Pancreas (tissue), 10 donors: ENCODE measurements around the gene AHRR. TPM values are rescaled to one million over a fixed set of nuclear protein-coding genes. Genes with fewer than 3 reads are reported as not detected.
A peak's percentile ranks its signal among the peaks of the same experiment; 100 is the strongest.

Experiments used
- ATAC-seq, 4 donors: fragments of 200-7000 bp; cut with Tn5 transposase; one replicate each; pipeline versions ENCODE4 v1.8.0 to v1.9.1; 2020; ENCODE audit warnings: mild to moderate bottlenecking in 4 of 4, moderate library complexity in 4 of 4
- DNase-seq, 6 donors: peaks; one replicate each; pipeline ENCODE4 v3.0.0-alpha.2; 2020
- FAIRE-seq: peaks from 2 replicates; lab custom pipeline; 2012; peaks lifted over from hg19 to GRCh38; lab: Jason Lieb, UNC
- H3K27ac ChIP-seq, 4 donors: fragments of 200-600 bp; sonication (generic); 1 replicate in 3 of 4; 2 replicates in 1 of 4; pipeline versions ENCODE4 v1.5.0 to v1.8.0; 2020
- H3K27me3 ChIP-seq, 4 donors: fragments of 200-600 bp; one replicate each; pipeline ENCODE4 v1.8.0; 2021
- H3K36me3 ChIP-seq, 3 donors: fragments of 200-600 bp; sonication (generic) in 1 of 3; one replicate each; pipeline versions ENCODE4 v1.5.0 to v1.8.0; 2020 to 2021
- H3K4me1 ChIP-seq, 3 donors: fragments of 200-600 bp; one replicate each; pipeline ENCODE4 v1.8.0; 2021
- H3K4me3 ChIP-seq, 4 donors: fragments of 200-600 bp; sonication (generic) in 2 of 4; one replicate each; pipeline versions ENCODE4 v1.5.0 to v1.8.0; 2020 to 2021
- H3K9me3 ChIP-seq, 4 donors: fragments of 200-600 bp; one replicate each; pipeline ENCODE4 v1.8.0; 2021
- WGBS, 2 donors: extraction: QIAGEN DNeasy Blood & Tissue Kit; methylation state at CpG; one replicate each; pipeline ENCODE4 v1.1.7; 2013; 5-methylcytosine and 5-hydroxymethylcytosine counted together
- intact Hi-C, 3 donors: fragments of 100-400 bp; cut with DNase I; formaldehyde crosslinking; loops; one replicate each; pipeline versions ENCODE4 v1.11.1 to v1.14.2; 2022
- polyA plus RNA-seq, 2 donors: library from polyadenylated mRNA; stranded (reverse); fragments of 200-250 nt; gene quantifications; one replicate each; pipeline ENCODE4 v1.2.3, GENCODE V29; 2013
- total RNA-seq, 6 donors: library from RNA; stranded (reverse); fragmentation: NEBNext Ultra II Directional in 4 of 6; extraction: Animal tissue kit (Norgen Biotek cat#: 25700) in 4 of 6; gene quantifications; one replicate each; pipeline versions ENCODE4 v1.2.1 to v1.2.4, GENCODE V29; 2021 to 2023
- TF ChIP-seq, protein P1 (sequence below), 4 donors: fragments of 200-600 bp; sonication (generic) in 3 of 4; IDR thresholded peaks; one replicate each; pipeline versions ENCODE4 v1.5.0 to v1.8.0; 2021; ENCODE audit warnings: antibody characterized with exemption in 4 of 4
- donor health status: healthy with polysubstance abuse.
- donor health status: DM: no; HTN: no; CAD: no; lungs with moderate emphysema.
- donor health status: DM: no; HTN: no; CAD: no.
- donor health status: control.
- donor health status: control.
- donor health status: Bipolar disorder and iron deficiency.
- donor health status: DM: yes; HTN: yes; CAD: no.
- donor health status: DM: no; HTN: no; CAD: no.
- donor health status: DM: no; HTN: no; CAD: no.
- donor health status: DM: yes; HTN: yes; CAD: no.

AHRR gene
- total and polyA plus RNA-seq, 8 donors: 0.34 to 1.7 (median 0.69) TPM

DNA sequence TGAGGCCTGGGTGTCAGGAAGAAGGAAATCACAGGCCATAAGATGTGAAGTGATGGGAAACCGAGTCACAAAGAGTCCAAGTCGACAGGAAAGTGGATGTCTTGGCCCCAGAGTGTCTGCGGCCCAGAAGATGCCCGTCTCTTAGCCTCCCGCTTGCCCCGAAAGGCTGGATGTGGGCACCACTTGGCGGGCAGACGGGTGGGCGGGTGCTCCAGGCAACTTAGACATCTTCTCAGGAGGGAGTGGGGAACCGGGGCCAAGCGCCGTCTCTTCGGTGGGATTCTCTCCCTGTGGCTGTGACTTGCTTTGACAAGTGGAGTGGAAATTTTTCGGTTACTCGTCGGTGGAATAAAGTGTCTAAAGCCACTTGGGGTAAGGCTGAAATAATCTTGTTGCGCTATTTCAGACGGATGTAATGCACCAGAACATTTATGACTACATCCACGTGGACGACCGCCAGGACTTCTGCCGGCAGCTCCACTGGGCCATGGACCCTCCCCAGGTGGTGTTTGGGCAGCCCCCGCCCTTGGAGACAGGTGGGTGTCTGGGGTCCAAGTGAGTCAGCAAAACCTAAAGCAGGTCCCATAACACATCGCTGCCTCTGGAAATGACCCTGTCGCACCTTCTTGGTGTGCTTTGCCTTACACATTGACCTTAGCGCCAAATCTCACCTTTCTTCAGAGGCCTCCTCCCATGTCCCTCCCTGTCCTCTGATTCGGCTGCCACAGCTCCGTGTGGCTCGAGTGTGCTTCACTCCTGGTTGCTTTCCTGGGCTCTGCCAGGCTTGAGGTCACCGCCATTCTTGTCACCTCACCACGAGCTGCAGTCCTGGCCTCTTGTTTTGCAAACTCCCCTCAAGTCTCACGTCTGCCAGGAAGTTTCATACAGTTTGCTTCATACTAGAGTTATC, 101.1 kb downstream of the AHRR start:
- 76 to 80% methylated on average over 32 of the region's 32 CpGs for WGBS, 2 donors
- H3K4me1 ChIP-seq: no peaks in the 10 kb centered on the region
- ATAC-seq (no peak), FAIRE-seq (no peak), DNase-seq (peak in 1 of 6 donors; percentile 30)
- H3K27ac ChIP-seq: no peak overlapping the region
- H3K4me3 ChIP-seq: no peak overlapping the region
- no peaks in the 10 kb centered on the region for H3K36me3 ChIP-seq
- intact Hi-C loops: no loop called here
- TF ChIP-seq, protein P1, sequence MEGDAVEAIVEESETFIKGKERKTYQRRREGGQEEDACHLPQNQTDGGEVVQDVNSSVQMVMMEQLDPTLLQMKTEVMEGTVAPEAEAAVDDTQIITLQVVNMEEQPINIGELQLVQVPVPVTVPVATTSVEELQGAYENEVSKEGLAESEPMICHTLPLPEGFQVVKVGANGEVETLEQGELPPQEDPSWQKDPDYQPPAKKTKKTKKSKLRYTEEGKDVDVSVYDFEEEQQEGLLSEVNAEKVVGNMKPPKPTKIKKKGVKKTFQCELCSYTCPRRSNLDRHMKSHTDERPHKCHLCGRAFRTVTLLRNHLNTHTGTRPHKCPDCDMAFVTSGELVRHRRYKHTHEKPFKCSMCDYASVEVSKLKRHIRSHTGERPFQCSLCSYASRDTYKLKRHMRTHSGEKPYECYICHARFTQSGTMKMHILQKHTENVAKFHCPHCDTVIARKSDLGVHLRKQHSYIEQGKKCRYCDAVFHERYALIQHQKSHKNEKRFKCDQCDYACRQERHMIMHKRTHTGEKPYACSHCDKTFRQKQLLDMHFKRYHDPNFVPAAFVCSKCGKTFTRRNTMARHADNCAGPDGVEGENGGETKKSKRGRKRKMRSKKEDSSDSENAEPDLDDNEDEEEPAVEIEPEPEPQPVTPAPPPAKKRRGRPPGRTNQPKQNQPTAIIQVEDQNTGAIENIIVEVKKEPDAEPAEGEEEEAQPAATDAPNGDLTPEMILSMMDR (IDR thresholded peaks at IDR 0.05): no peak
- H3K27me3 ChIP-seq: no peaks in the 10 kb centered on the region
- no peaks in the 10 kb centered on the region for H3K9me3 ChIP-seq

DNA sequence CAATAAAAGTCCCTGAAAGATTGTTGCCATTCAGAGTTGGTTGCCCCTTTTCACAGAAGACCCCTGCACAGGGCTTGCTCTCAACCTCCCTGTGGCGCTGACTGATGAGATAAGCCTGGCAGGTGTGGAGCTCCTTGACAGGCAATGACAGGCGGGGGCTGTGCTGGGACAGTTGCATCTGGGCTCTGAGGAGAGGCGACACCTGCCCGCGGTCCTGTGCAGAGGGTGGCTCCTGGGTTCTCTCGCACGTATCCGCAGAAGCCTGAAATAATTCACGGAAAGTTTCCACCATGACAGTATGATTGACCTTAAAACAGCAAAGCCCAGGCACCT, 101.7 kb downstream of the AHRR start:
- DNase-seq (peak in 1 of 6 donors; percentile 39), ATAC-seq (no peak), FAIRE-seq (no peak)
- H3K27me3 ChIP-seq: no peaks in the 10 kb centered on the region
- TF ChIP-seq, protein P1 (IDR thresholded peaks at IDR 0.05): no peak
- WGBS, 2 donors: 62 to 74% methylated on average over 9 of the region's 9 CpGs
- no peaks in the 10 kb centered on the region for H3K36me3 ChIP-seq
- H3K4me3 ChIP-seq: no peak overlapping the region
- H3K9me3 ChIP-seq: no peaks in the 10 kb centered on the region
- intact Hi-C loops: no loop called here
- no peak overlapping the region for H3K27ac ChIP-seq
- no peaks in the 10 kb centered on the region for H3K4me1 ChIP-seq

DNA sequence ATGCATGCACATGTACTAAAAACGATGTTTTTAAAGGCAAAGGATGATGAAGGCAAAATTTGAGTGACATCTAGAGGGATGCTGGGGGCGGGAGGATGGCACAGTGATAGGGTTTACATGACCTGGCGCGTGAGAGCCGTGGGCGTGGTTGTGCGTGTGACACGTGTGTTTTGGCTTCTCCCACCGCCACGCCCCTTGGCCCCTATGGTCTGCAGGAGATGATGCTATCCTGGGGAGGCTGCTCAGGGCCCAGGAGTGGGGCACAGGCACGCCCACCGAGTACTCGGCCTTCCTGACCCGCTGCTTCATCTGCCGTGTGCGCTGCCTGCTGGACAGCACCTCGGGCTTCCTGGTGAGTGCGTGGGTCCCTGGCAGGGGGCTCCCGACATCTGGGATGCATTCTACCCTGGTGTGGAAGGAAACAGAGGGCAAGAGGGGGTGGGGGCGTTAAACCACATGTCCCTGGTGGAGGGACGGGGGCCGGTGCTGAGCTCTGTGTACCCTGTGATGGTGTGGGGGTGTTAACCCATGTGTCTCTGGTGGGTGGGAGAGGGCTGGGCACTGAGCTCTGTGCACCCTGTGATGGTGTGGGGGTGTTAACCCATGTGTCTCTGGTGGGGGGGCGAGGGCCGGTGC, 102.2 kb downstream of the AHRR start:
- Histone ChIP-seq H3K9me3 (no peaks in the 10 kb centered on the region), H3K27ac (no peak overlapping the region), H3K4me3 (no peak overlapping the region), H3K36me3 (no peaks in the 10 kb centered on the region), H3K27me3 (no peaks in the 10 kb centered on the region), H3K4me1 (no peaks in the 10 kb centered on the region)
- DNase-seq: peak in 1 of 6 donors; percentile 50
- ATAC-seq: no peak
- TF ChIP-seq, protein P1 (IDR thresholded peaks at IDR 0.05): no peak
- 65 to 81% methylated on average over 23 to 24 of the region's 24 CpGs for WGBS, 2 donors
- intact Hi-C loops: no loop called here
- FAIRE-seq: no peak

DNA sequence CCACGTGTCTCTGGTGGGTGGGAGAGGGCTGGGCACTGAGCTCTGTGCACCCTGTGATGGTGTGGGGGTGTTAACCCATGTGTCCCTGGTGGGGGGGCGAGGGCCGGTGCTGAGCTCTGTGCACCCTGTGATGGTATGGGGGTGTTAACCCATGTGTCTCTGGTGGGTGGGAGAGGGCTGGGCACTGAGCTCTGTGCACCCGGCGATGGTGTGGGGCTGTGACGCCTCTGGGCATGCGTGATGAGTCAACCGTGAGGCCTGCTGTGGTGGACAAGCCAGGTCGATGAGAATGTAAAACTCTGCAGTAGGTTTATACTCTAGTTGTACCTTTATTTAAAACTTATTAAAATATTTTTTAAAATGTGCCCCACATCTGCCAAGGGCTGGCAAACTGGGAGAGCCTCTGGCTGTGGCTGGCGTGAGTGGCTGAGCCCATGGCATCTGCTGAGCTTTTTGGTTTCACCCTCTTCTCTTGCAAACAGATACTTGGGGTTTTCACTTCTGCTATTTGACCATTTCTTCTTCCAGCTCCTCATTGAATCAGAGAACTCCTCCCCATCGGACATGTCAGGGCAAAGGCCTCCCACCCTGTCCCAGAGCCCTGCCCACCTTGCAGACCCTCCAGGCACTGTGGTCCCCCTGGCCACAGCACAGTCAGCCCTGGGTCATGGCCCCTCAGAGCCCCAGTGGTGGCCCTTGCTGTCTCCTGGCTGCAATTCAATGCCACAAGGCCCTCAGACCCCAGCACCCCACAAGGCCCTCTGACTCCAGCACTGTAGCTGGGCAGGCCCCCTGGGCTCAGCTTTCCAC, 103.0 kb downstream of the AHRR start:
- DNase-seq: peak in 1 of 6 donors; percentile 34
- peak in 1 of 4 donors; percentile 16 for ATAC-seq
- H3K9me3 ChIP-seq: no peaks in the 10 kb centered on the region
- H3K27me3 ChIP-seq: no peaks in the 10 kb centered on the region
- no peaks in the 10 kb centered on the region for H3K4me1 ChIP-seq
- WGBS, 2 donors: 69 to 73% methylated on average over 11 of the region's 11 CpGs
- no peak overlapping the region for H3K27ac ChIP-seq
- no peak overlapping the region for H3K4me3 ChIP-seq
- H3K36me3 ChIP-seq: no peaks in the 10 kb centered on the region
- TF ChIP-seq, protein P1 (IDR thresholded peaks at IDR 0.05): no peak
- intact Hi-C loops: no loop called here
- no peak for FAIRE-seq
